NCI-H2107 treated with DMSO at 0.1 percent for 48 hours (cell line): ENCODE measurements around the gene KNDC1.

Source experiments
- DNase-seq: peaks from one replicate; lab custom pipeline; 2025; ENCODE audit not compliant: unreplicated experiment; lab: John Stamatoyannopoulos, UW

Gene KNDC1

DNA sequence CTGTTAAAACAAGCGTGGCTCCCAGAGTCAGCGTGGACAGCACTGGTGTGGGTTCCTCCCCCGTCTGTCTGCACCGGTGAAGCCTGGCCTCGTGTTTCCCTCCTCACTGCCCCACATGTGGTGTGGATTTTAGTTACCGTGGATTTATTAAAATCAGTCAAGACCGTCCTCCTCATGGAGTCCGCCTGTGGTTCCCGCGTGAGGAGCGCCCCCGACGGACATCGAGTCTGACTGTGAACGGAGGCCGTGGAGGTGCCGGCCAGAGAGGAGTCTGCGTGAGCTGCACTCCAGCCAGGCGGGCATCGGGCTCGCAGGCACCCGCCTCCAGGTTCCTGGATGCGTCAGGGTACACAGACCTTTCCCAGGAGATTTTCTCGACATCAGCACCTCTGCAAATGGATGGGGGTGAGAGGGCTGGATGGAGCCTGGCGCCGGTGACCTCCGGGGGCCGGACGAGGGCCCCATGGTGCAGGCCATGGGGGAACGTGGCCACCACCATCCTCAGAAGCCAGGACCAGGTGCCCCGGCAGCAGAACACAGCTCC is 43.7 kb downstream of the KNDC1 start:
- DNase-seq = no peak

DNA sequence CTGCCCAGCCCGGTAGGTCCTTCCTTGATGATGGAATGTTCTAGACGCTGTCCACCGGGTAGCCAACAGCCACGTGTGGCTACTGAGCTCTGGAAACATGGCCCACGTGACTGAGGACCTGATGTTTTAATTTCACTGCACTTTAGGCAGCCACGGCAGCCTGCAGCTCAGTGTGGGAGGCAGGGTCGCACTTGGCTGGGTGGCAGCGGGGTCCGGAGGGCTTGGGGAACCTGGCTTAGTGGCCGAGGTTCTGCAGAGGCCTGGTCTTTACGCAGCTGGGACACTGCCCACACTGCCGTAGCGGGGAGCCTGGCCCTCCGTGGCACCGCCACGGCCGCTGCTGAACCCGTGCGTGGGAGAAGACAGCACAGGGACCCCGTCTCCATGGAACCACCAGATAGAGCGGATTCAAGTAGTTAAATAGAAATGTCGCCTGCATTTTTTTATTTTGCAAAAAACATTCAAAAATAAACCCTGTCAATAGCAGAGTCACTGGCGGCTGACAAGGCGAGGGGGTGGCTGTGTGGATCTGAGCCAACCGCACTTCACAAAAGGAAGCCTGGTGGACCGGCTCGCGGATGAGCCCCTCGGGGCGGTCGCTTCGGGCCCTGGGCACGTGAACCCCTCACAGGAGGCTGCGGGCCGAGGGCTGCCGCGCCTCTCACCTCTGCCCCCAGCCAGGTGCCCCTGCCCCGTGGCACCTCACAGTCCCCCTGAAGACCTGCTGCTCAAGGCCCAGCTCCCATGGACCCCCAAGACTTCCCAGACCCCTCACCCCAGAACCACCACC is 44.4 kb downstream of the KNDC1 start:
- DNase-seq = no peak

DNA sequence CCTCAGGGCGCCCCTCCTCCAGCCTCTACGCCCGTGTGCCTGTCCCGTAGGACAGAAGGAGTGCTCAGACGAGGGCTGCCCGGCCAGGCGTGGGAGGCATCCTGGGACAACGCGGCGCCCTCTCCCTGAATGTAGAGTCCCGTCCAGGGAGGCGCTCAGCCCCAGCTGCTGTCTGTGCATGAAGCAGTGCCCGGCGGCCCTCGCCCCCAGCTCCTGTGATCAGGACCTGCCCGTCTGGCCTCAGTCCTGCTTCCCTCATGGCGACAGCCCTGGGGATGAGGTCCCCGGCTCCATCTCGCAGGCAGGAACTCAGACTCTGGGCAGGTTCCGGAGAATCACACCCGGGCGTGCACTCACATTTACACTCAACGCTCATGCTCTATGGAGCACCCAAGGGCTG is 45.1 kb downstream of the KNDC1 start:
- DNase-seq = no peak

DNA sequence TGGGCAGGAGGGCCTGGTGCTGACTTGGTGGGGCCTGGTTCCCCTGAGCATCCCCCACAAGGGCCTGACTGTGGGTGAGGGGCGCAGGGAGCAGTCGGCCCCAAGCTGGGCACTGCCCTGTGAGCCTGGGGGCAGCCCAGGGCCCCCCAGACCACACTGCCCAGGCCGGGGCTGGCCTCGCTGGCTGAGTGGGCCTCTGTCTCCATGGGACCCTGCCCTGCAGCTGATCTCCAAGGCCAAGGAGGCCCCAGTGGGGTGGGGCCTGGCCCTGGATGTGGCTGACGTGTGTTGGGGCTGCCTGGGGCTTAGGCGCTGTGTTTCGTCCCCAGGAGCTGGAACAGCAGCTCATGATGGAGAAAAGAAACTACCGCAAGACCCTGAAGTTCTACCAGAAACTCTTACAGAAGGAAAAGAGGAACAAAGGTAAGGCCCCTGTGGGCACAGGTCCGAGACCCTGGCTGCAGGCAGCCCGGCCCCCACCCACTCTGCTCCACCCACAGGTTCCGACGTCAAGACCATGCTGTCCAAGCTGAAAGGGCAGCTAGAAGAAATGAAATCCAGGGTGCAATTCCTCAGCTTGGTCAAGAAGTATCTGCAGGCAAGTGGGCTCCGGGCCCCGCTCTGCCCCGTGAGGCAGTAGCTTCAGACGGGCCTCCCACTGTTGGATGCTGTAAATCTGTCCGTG is 46.5 kb downstream of the KNDC1 start:
- DNase-seq = no peak

DNA sequence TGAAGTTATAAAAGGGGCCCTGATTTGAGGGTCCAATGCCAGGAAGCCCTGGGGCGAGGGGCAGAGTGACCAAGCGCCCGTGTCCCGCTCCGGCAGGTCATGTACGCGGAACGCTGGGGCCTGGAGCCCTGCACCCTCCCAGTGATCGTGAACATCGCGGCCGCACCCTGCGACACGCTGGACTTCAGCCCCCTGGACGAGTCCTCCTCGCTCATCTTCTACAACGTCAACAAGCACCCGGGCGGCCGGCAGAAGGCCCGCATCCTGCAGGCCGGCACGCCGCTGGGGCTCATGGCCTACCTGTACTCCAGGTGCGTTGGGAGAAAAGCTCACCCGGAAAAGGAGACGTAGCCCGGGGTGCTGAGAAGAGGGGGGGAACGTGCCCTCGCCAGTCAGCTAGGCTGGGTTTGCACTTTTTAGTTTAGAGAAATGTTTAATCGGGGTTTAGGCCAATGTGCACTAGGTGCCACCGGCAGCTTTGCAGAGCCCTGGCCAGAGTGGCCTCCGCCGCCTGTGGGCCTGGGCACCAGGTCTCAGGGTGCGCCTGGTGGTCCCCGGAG is 47.1 kb downstream of the KNDC1 start:
- no peak for DNase-seq

DNA sequence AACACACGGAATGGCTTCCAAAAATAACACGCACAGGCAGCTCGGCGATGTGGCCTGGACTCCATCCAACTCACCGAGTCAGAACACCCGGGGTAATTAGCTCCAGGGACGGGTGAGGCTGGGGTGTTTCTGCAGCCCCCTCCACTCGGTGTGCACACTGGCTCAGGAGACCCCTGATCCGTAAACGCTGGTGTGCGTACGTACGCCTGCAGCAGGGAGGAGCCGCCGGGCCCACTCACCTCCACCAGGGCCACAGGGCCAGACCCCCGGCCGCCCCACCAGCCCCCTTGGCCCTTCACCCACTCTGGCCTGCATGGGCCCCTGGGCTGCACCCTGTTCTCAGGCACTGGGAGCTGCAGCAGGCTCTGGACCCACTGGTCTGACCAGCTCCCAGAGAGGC is 47.6 kb downstream of the KNDC1 start:
- no peak for DNase-seq

DNA sequence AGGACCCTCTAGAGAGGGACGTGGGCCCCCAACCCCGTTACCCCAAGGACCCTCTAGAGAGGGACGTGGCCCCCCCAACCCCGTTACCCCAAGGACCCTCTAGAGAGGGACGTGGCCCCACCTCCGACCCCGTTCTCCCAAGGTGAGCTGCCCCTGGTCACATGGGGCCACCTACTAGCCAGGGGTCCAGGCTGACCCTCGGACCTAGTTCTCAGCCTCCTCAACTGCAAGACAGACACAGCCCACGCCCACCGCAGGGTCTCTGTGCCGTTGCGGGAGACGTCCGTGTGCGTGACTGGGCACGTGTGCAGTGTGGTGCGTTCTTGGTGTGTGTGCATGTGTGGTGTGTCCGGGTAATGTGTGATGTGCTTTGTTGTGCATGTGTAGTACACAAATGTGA is 48.4 kb downstream of the KNDC1 start:
- DNase-seq = no peak

DNA sequence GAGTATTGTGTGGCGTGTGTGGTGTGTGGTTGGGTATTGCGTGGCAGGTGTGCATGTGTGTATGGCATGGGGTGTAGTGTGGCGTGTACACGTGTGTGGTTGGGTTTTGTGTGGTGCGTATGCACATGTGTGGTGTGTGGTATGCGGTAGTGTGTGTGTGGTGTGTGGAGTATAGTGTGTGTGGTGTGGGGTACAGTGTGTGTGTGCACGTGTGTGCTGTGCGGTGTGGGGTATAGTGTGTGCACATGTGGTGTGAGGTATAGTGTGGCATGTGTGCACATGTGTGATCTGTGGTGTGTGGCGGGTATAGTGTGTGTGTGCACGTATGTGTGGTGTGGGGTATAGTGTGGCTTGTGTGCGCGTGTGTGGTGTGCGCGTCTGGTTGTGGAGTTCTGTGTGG is 49.1 kb downstream of the KNDC1 start:
- no peak for DNase-seq

DNA sequence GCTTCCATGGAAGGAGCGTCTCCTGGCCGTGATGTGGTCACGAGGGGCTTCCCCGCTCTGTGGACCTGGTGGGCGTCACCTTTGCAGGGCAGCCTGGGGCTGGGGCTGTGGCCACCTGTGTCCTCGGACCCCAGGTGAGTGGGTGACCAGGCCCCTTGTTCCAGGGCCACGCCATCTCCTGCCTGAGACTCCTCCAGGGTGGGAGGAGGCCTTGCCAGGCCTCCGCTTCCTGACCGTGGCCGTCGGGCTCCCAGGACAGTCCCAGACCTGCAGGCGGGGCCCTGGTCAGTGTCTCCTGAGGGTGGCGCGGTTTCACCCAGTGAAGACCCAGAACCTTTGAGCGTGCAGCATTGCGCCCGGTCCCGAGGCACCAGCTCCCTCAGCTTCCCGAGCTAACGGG is 49.6 kb downstream of the KNDC1 start:
- no peak for DNase-seq

DNA sequence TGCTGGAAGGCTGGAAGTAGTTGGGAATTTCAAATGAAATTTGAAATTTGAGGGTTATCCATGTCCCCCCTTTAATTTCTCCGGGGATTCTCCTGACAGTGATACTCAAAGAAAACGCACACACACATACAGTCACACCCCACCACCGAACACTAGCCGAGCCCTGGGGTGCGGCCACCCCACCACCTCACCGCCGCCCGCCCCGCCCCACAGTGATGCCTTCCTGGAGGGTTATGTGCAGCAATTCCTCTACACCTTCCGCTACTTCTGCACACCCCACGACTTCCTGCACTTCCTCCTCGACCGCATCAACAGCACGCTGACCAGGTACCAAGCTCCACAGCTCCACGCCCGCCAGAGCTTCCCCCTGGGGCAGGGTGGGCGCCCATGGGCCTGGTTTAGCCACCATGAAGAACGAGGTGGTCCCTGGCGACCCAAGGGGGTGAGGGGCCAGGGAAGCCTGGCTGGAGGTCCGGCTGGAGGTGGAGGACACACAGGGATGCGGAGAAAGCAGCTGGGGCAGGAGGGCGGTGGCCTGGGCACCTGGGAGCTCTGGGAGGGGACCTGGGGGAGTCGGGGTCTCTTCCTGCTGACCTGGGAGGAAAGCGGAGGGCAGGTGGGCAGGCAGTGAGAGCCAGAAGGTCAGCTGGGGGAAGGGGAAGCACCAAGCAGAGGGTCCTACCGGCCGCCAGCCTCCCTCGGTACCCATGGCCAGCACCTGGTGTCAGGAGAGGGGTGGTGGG is 50.5 kb downstream of the KNDC1 start:
- no peak for DNase-seq

DNA sequence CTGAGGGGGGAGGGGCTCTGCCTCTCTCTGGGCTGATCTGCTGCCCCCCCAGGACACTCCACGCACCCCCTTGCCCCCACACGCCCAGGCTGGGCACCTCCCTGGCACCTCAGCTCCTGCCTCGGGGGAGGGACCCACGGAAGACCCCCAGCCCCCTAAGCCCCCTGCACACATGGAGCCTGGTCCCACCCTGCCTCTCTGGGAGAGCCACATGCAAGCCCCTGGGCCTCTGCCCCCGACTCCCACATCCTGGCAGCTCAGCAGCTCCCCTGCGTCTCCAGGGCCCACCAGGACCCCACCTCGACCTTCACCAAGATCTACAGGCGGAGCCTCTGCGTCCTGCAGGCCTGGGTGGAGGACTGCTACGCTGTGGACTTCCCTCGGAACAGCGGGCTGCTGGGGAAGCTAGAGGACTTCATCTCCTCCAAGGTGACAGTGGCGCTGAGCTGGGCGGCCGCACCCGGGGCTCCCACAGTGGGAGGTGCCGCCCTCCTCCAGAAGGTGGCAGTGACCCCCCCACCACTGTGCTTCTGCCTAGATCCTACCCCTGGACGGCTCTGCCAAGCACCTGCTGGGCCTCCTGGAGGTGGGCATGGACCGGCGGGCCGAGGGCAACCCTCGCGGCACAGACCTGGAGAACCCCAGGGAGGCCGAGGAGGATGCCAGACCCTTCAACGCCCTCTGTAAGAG is 51.3 kb downstream of the KNDC1 start:
- DNase-seq = no peak

DNA sequence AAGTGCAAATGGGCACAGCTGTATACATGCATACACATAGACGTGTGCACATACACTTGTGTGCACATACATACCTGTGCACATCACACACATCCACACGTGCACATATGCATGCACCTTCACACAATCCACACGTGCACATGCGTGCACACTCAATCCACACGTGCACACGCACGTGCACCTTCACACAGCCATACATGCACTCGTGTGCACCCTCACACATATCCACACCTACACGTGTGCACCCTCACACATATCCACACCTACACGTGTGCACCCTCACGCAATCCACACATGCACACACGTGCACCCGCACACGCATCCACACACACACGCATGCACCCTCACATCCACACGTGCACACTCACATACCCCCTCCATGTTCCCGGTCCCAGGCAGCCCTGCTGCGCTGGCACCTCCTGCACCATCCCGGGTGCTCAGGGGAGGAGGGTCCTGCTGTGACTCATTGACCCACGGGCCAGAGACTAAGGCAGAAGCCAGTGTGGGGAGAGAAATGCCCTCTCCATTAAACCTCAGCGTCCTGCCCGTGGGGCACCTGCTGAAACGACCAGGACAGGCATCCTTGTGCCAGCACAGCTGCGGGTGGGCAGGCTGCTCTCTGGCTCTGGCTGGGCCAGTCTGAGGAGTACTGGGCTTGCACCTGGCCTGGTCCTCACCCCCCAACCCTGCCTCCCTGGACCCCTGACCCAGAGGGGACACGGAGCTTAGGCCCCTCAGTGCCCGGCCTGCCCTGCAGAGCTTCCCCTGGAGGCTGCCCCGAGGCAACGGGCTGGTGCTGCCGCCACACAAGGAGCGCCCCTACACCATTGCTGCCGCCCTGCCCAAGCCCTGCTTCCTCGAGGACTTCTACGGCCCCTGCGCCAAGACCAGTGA is 52.2 kb downstream of the KNDC1 start:
- DNase-seq = no peak

DNA sequence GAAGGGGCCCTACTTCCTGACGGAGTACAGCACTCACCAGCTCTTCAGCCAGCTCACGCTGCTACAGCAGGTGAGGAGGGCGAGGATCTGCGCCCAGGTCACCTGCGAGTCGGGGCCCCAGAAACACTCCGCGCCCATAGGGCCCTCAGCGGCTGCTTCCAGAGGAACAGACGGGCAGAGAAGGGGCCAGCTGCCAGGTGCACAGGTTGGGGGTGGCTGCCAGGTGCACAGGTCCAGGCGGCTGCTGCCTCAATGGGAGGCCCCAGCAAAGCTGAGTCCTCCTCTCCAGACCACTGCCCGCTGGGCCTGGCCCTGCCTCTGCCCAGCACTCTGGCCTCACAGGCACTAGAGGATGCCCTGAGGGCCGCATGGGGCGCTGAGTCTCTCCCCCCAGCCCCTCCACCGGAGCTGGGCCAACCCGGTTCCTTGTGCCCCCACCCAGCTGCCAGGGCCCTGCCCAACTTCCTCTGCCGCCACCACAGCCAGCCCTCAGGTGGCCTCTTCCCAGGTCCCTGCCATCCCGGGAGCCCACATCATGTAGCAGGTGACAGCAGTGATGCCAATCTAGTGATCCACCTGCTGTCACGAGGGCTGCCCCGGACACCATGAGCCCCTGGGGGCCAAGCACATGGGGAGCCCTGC is 53.0 kb downstream of the KNDC1 start:
- DNase-seq = no peak

DNA sequence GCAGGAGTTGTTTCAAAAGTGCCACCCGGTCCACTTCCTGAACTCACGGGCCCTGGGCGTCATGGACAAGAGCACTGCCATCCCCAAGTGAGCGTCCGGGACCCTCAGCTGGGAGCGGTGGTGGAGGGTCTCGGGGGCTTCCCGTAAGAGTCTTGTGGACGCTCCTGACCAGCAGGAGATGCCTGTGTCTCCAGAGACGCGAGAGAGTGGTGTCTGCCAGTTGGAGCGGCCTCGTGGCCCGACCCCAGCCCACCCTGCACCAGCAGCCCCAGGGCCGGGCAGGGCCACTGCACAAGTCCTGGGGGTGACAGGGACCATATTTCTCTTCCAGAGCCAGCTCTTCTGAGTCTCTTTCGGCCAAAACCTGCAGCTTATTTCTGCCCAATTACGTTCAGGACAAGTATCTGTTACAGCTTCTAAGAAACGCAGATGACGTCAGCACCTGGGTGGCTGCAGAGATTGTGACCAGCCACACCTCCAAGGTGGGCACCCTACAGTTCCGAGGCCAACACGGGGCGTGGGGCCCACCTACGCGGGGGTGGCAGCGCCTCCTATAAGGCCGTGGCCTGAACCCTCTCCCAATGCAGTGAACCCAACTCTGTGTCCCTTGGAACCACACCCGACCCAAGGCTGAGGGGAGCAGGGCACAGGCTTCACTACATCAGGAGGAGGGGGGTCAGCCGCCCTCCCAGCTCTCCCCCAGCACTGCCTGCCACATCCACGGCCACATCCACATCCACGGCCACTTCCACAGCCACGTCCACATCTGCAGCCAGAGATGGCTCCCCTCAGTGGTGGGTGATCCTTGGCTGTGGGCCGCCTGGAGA is 53.8 kb downstream of the KNDC1 start:
- no peak for DNase-seq

DNA sequence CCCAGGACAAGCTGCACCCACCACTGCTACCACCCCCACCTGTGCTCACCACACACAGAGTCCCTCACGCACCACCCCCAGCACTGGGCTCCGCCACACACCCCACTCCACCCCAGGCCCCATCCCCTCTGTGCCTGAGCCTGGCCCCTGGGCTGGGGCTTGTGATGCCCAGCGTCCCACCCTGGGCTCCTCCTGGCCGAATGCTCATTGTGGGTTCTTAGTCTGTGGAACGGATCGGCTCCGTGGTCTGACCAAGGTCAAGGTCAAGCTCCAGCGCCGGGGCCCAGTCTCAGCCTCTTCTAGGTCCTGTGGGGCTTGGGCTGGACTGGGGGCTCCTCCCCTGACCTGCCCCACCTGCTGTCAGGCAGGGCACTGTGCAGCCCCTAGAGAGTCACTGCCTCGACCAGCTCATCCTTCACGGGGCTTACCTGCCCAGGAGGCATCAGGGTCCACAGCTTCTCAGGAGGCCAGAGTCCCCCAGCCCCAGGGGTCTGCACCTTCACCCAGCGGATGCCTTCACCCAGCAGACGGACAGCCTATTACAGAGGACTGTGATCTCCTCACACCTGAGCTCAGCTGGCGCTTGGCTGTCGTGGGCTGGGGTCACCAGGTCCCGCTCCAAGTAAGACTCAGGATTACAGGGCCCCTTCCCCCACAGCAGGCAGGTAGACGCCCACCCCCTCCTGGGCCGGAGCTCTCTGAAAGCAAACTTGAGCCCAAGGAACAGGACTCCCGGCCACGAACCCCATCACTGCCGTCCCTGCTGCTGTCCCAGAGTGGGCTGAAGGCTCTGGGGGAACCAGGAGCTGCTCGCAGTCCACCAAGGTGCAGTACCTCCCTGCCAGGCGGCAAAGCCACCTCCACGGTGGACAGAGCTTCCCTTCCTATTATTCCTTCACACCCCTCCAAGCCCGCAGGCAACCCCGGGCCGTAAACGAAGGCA is 54.7 kb downstream of the KNDC1 start:
- no peak for DNase-seq

DNA sequence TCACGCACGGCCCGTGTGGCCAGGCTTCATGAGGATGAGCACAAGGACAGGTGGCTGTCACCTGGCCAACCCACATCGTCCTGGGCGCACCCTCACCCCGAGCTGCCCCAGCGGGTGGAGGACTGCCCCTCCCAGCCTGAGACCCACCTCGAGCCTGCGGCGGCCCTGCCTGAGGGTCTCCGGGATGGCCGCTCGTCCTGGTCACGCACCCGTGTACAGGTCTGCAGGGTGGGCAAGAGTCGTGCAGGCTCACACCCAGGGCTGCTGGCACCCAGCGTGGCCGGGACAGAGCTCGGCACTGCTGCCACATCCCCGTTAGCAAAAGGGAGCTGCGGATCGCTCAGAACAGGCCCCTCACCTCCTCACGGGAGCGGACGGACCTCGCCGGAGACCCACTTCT is 55.6 kb downstream of the KNDC1 start:
- DNase-seq = no peak

DNA sequence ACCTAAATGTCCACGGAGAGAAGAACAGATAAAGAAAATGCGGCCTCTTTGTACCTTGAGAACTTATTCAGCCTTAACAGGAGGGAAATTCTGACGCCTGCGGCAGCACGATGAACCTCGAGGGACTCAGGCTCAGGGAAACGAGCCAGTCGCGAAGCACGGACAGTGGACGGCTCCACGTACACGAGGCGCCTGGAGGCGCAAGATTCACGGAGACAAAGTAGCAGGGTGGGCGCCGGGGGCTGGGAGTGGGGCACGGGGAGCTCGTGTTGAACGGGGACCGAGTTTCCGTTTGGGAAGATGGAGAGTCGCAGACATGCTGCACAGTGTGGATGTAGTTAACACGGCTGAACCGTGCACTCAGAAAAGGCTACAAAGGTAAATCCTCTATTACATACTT is 56.8 kb downstream of the KNDC1 start:
- no peak for DNase-seq
